Colon (tissue), 2 donors: Measurements from ENCODE around the gene B3GNT9.

Experiments
- FAIRE-seq: peaks from 2 replicates; lab custom pipeline; 2012; peaks lifted over from hg19 to GRCh38; lab: Jason Lieb, UNC
- donor health status: control.
- donor health status: control.

B3GNT9 gene

DNA sequence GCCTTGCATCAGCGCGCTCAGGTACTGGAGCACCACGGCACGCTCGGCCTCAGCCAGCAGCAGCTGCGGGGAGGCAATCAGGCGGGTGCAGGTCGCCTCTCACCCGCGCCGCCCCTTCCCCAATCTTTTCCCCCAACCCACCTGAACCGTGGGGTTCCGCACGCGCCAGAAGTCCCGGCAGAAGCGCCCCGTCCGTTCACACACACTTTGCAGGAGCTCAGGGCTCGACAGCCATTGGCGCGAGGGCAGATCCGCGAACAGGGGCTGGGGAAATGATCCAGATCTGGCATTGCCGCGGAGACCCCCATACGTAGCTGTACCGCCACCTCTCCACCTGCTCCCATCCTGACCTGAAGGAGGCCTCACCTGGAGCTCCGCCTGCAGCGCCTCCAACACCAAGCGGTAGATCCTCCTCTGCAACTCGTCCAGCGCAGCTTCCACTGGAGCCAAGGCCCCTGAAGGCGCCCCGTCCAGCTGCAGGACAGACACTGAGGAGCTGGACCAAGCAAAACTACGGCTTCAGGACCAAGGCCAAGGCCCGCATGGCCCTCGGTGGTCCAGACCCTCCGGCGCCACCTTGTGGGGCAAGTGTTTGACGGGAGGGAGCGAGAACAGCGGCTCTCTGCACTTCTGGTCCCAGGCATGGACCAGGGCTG is 34.3 kb upstream of the B3GNT9 start:
- no peak for FAIRE-seq

DNA sequence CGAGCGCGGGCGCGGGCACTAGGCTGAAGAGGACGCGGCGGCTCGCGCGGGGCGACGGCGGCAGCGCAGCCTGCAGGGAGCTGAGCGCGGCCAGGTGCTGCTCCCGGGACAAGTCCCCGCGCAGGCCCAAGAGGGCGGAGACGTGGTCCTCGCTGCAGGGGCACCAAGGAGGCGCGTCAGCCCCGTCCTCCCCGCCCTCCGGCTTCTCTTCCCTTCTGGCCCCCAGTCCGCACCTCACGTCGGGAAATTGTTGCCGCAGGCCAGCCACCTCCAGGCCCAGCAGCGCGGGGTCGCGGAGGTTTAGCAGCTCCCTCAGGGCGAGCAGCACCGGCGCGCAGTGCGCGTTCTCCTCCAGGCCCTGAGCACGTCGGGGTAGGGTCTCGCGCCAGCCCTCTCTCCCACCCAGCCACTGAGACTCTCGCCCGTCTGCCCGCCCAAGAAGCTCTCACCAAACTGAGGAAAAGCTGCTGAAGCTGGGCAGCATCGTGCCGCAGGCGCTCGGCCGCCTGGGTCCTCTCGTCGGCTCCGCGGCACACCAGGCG is 33.7 kb upstream of the B3GNT9 start:
- no peak for FAIRE-seq

DNA sequence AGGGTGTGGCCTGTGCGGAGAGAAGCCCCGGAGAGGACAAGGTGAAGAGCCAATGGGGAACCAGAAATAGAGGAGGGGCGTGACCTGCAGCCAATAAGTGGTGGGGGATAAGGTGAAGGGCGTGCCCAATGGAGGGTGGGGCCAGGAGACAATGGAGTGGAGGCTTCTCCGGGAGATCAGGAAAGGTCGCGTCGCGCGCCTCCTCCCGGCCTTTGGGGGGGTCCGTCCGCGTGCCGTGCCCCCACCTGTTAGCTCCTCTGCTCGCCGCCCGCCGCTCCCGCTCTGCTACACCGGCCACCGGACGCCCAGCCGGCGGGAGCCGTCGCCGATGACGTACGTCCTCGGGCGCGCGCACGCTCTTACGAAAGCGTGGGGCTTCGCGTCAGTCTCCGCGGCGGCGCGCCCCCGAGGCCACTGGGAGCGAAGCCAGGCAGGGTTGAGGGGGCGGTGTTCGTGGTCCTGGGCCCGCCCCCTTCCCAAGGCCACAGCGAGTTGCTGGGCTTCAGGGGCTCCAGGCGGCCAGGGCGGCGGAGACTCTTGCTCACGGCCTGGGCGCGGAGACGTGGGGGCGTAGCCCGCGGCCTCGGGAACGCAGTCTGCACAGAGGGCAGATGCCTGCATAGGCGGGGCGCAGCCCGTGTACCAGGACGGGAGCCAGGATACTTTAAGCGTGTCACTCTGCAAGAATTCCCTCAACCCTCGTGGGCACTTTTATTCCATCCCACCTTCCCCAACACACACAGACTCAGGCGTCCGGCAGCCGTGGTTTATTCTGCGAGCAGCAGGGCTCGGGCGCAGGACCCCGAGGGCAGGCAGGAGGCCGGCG is 33.0 kb upstream of the B3GNT9 start, which contains the start of gene MATCAP1:
Gene MATCAP1 (minus strand): TSS at position 337 of the 826 bp plus-strand sequence. CDS start 3,353 bp downstream, outside the sequence.
- no peak for FAIRE-seq

- peak; percentile 45 for FAIRE-seq
Measured at GRCh38 chr16:67183284-67183626, 32.5 kb upstream of the B3GNT9 start.

DNA sequence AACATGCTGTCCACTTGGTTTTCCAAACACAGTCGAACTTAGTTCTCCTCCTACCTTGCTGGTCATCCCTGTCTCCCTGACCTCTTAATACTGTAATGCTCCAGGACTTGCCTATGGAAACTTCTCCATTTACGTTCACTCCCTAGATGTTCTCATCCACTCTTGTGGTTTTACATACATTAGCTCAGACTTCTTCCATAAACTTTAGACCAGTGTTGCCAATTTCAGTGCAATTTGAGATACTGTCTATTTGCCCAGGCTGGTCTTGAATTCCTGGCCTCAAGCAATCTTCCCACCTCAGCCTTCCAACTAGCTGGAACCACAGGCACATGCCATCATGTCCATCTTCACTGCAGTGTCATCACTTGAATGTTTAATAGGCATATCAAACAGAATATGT is 31.5 kb upstream of the B3GNT9 start:
- FAIRE-seq: no peak

- no peak for FAIRE-seq
Measured at GRCh38 chr16:67181346-67181745, 30.5 kb upstream of the B3GNT9 start.

DNA sequence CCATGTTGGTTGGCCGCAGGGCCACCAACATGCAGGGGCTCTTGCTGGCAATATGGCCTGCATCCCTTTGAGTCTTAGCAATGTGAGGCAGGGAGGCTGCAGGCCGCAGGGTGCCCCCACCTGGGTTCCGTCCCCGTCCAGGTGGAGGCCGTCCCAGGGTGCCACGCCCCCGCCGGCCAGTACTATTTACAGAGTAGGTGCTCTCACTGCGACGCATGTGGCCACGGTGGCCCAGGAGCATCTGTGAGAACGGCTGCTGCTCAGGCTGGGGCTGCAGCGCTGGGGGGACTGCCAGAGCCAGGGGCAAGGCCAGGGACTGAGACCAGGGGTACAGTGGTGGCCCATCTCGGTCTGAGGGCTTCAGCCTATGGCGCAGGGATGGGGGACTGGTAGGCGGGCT is 29.4 kb upstream of the B3GNT9 start:
- FAIRE-seq: no peak

- no peak for FAIRE-seq
Measured at GRCh38 chr16:67179421-67180080, 28.8 kb upstream of the B3GNT9 start.

GRCh38 chr16:67177743-67178699 is 27.2 kb upstream of the B3GNT9 start:
- FAIRE-seq: no peak

DNA sequence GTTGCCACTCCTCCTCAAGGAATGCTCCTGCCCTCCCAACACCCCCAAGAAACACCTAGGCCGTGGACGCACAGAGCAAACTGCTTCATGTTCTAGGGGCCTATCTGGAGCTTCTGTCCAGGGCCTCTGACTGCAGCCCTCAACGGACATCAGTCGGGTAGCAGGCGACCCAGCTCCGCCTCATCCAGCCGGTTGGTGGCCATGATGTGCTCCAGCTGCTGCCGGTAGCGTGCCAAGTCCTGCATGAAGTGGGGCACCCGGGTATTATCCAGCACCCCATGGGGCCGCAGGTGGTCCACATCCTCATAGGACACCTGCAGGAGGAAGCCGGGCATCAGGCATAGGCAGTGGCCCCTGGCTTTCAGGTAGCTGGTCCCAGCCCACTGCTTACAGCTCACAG is 25.9 kb upstream of the B3GNT9 start:
- no peak for FAIRE-seq

DNA sequence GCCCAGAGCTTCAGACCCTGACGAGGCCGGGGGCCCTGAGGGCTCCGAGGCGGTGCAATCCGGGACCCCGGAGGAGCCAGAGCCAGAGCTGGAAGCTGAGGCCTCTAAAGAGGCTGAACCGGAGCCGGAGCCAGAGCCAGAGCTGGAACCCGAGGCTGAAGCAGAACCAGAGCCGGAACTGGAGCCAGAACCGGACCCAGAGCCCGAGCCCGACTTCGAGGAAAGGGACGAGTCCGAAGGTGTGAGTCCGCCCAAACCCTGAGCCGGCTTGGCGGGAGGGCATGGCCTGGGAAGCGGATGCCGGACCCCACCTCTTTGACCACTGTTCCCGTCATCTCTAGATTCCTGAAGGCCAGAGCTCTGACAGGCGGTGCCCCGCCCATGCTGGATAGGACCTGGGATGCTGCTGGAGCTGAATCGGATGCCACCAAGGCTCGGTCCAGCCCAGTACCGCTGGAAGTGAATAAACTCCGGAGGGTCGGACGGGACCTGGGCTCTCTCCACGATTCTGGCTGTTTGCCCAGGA is 24.0 kb upstream of the B3GNT9 start:
- no peak for FAIRE-seq

- FAIRE-seq: no peak
Measured at GRCh38 chr16:67173808-67174705, 23.3 kb upstream of the B3GNT9 start.

GRCh38 chr16:67173323-67173722 is 22.5 kb upstream of the B3GNT9 start:
- no peak for FAIRE-seq

GRCh38 chr16:67170949-67171649 is 20.3 kb upstream of the B3GNT9 start:
- FAIRE-seq: no peak

- no peak for FAIRE-seq
Measured at GRCh38 chr16:67170168-67170948, 19.6 kb upstream of the B3GNT9 start, which contains the start of gene NOL3. Gene NOL3 (plus strand): TSS chr16:67170538.

GRCh38 chr16:67169642-67170167 is 18.9 kb upstream of the B3GNT9 start:
- FAIRE-seq: no peak

GRCh38 chr16:67169011-67169451 is 18.2 kb upstream of the B3GNT9 start:
- no peak for FAIRE-seq

DNA sequence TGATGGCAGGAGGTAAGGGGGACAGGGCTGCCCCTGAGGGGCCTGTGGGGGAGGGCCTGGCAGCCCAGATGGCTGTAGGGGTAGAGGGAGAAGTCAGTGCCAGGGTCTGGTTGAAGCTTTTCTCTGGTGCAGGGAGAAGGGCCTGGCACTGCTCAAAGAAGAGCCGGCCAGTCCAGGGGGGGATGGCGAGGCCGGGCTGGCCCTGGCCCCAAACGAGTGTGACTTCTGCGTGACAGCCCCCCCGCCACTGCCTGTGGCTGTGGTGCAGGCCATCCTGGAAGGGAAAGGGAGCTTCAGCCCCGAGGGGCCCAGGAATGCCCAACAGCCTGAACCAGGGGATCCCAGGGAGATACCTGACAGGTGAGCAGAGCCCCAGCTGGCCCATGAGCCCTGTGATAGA is 16.8 kb upstream of the B3GNT9 start:
- FAIRE-seq: no peak
